GM21723 (cell line): ENCODE data around the gene TMEM205.

Experiments
- ATAC-seq: cut with Tn5 transposase; IDR thresholded peaks from one replicate; pipeline ENCODE4 v1.9.1; 2021; ENCODE audit warnings: mild to moderate bottlenecking, moderate library complexity; ENCODE audit not compliant: unreplicated experiment

Gene TMEM205

GRCh38 chr19:11304936-11305335, 41.1 kb downstream of the TMEM205 start:
- no peak for ATAC-seq

DNA sequence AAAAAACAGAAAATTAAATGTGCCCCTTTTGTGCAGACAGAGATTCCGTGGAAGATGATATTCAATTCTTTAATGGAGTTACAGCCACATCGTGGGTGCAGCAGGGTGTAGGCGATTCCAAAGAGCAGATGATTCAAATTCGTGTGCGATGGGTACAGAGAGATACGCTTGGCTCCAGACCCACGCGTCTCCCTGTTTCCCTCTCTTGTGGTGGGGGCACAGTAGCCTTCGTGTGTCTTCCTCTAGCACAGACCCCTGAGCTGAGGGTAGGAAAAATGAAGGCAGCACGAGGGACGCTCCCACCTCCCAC, 45.3 kb downstream of the TMEM205 start:
- ATAC-seq, result no peak

- no peak for ATAC-seq
Measured at GRCh38 chr19:11299946-11300810, 45.9 kb downstream of the TMEM205 start.

DNA sequence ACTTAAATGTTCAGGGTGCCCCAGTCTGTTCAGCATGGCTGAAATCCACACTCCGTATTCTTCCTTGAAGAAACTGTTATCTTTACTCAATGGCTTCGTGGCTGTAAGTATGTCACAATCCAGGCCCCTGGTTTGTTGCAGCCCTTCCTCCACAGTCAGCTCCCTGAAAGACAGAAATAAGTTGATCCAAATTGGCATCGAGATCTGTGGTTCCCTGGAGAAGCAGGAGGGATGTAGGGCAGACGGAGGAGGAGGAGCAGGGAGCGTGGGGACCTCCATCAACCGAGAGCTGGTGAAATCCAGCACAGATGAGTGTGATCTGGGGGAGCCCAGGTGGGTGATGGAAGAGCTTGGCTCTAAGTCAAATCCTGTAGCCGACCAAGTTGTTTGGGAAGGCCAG, 49.8 kb downstream of the TMEM205 start:
- no peak for ATAC-seq

- no peak for ATAC-seq
Measured at GRCh38 chr19:11295665-11296245, 50.3 kb downstream of the TMEM205 start, which contains the start of gene TSPAN16. TSS of gene TSPAN16 (plus strand) at chr19:11296160. CDS start at chr19:11296298, 138 bp downstream.

GRCh38 chr19:11295180-11295579, 50.9 kb downstream of the TMEM205 start:
- ATAC-seq, result no peak

DNA sequence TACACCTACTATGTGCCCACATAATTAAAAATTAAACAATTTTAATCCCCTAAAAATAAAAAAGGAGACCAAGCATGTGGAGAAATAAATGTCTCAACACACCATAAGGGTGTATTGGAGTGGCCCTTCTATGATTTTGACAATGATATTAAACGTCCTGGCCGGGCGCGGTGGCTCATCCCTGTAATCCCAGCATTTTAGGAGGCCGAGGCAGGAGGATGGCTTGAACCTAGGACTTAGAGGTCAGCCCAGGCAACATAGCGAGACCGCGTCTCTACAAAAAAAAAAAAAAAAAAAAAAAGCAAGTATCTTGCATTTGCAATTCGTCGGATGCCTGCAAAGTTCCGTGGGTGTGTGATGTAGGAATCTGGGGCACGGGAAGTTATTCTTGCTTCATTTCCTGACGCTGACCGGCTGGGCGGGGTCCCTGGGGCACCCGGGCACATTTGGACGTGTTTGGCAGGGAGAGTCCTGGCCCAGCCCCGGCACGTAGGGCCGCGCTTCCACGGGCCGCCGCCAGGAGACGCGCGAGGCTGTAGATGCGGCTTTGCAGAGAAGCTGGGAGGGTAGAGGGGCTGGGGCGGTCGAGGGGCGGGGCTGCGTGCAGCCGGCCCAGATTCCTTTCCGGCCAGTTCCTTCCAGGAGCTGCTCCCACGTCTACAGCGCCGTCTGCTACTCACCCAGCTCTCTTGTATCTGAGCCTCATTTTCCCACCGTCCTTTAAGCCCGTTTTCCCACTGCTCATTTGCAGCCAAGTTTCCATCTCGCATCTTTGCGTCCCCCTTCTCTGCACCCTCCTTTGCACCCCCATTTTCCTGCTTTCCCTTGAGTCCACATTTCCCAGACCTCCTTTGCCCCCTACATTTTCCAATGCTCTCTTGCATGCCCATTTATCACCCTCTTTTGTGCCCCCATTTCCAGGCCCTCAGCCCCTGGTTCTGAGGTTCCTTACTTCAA, 52.4 kb downstream of the TMEM205 start:
- ATAC-seq, result no peak
